ENCODE data around the gene HSPB6. TPM values are rescaled to one million over a fixed set of nuclear protein-coding genes. Genes with fewer than 3 reads are reported as not detected.

Gene HSPB6
- total RNA-seq, 1 donor from 2014 or later, result 0.37 TPM

DNA sequence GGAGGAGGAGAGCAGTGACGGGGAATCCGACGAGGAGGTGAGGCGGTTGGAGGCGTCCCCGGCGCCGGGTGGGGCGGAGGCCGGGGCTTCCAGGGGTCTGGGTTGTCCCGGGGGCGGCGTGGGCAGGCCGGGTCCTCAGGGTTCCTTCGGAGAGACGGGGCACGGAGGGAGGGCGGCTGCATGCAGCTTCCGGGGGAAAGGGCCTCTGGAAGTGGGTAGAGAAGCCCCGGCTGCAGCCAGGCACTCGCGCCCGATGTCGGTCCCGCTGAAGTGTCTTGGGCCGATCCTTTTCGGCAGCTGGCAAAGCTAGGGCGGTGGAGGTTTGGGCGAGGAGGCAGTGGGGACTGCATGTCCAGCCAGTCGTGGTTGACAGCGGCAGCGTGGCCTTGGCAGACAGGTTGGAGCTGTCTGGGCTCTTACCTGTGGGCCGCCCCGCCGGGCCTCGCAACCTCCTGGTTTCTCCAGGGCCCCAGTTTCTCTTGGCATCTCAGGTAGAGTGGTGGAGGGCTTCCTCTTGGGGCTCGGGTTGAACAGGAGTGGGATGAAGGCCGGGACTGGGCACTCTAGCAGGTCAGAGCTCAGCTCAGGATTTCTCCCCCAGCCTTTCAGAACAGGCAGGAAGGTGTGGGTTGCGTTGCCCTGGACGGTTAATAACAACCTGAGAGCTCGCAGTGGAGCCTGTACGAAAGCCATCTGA, 38.3 kb downstream of the HSPB6 start:
- H3K9me3 Mint-ChIP-seq, result no peaks in the 10 kb centered on the region
- TF ChIP-seq, protein P1, sequence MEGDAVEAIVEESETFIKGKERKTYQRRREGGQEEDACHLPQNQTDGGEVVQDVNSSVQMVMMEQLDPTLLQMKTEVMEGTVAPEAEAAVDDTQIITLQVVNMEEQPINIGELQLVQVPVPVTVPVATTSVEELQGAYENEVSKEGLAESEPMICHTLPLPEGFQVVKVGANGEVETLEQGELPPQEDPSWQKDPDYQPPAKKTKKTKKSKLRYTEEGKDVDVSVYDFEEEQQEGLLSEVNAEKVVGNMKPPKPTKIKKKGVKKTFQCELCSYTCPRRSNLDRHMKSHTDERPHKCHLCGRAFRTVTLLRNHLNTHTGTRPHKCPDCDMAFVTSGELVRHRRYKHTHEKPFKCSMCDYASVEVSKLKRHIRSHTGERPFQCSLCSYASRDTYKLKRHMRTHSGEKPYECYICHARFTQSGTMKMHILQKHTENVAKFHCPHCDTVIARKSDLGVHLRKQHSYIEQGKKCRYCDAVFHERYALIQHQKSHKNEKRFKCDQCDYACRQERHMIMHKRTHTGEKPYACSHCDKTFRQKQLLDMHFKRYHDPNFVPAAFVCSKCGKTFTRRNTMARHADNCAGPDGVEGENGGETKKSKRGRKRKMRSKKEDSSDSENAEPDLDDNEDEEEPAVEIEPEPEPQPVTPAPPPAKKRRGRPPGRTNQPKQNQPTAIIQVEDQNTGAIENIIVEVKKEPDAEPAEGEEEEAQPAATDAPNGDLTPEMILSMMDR (conservative IDR thresholded peaks at IDR 0.05), result no peak
- H3K4me3 Mint-ChIP-seq, result peak overlapping the region; percentile 95
- H3K27me3 Mint-ChIP-seq (ENCODE audit: low read depth), result no peaks in the 10 kb centered on the region
- H3K27ac Mint-ChIP-seq (ENCODE audit: unreplicated experiment), result peak overlapping the region; percentile 71
- peak; percentile 29 for DNase-seq (ENCODE audit: low read depth, low spot score)
- peaks cover 34% of the 10 kb centered on the region for H3K4me1 Mint-ChIP-seq
- peaks cover 2% of the 10 kb centered on the region for H3K36me3 Mint-ChIP-seq (ENCODE audit: low read depth)

DNA sequence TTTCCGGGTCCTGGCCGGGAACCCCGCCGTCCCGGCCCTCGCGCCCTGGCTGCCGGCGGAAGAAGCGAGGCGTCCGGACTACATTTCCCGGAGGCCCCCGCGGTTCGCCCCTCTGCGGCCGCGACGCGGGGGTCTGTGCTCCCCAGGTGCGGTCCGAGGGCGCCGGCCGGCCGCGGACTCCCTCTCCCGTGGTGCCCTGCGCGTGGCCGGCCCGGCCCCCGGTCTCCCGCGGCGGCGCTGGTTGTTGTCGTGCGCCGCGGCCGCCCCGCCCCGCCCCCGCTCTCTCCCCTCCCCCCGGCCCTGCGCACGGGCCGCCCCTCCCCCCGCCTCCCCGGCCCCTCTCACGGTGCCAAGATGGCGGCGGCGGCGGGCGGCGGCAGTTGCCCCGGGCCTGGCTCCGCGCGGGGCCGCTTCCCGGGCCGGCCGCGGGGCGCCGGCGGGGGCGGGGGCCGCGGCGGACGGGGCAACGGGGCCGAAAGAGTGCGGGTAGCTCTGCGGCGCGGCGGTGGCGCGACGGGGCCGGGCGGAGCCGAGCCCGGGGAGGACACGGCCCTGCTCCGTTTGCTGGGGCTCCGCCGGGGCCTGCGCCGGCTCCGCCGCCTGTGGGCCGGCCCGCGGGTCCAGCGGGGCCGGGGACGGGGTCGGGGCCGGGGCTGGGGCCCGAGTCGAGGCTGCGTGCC, 39.0 kb downstream of the HSPB6 start, which contains the start of gene KMT2B:
Gene KMT2B, plus strand, starts transcription at position 339 of the 680 bp plus-strand sequence. Its CDS starts 16 bp downstream, at position 355.
- Mint-ChIP-seq H3K27me3 (ENCODE audit: low read depth) (no peaks in the 10 kb centered on the region), H3K4me1 (peaks cover 34% of the 10 kb centered on the region), H3K27ac (ENCODE audit: unreplicated experiment) (peak within 1 kb of the TSS; percentile 97), H3K36me3 (ENCODE audit: low read depth) (peaks cover 2% of the 10 kb centered on the region), H3K4me3 (peak within 1 kb of the TSS; percentile 95), H3K9me3 (no peaks in the 10 kb centered on the region)
- DNase-seq (ENCODE audit: low read depth, low spot score), result peak; percentile 87
- TF ChIP-seq, protein P1 (conservative IDR thresholded peaks at IDR 0.05), result no peak

GRCh38 chr19:35716801-35717664, 39.8 kb downstream of the HSPB6 start:
- Mint-ChIP-seq H3K27ac (ENCODE audit: unreplicated experiment) (peak overlapping the region; percentile 97), H3K36me3 (ENCODE audit: low read depth) (peaks cover 2% of the 10 kb centered on the region), H3K9me3 (no peaks in the 10 kb centered on the region), H3K4me3 (peak overlapping the region; percentile 95), H3K27me3 (ENCODE audit: low read depth) (no peaks in the 10 kb centered on the region), H3K4me1 (peaks cover 34% of the 10 kb centered on the region)
- TF ChIP-seq, protein P1 (conservative IDR thresholded peaks at IDR 0.05), result peak; percentile 93
- DNase-seq (ENCODE audit: low read depth, low spot score), result peak; percentile 92

DNA sequence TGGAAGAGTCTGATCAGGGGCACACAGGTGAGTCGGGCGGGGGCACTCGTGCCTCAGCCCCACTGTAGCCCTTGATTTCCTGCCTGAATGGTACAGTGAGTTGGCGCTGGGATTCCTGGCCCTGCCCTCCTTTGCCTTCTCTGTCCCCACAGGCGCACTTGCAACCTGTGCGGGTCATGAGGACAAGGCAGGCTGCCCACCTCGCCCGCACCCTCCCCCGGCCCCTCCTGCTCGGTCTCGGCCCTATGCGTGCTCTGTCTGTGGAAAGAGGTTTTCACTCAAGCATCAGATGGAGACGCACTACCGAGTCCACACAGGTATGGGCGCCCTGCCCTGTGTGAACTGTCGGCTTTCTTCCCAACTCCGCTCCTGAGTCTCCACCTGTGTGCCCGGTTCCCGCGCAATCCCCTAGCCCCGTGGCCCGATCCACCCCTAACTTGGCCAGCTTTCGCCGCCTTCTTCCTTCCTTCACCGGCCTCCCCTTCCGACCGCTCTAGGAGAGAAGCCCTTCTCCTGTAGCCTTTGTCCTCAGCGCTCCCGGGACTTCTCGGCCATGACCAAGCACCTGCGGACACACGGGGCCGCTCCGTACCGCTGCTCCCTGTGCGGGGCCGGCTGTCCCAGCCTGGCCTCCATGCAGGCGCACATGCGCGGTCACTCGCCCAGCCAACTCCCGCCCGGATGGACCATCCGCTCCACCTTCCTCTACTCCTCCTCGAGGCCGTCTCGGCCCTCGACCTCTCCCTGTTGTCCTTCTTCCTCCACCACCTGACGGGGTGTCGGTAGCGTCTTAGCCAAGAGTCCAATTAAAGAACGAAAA, 40.6 kb downstream of the HSPB6 start:
- TF ChIP-seq, protein P1 (conservative IDR thresholded peaks at IDR 0.05), result no peak
- Mint-ChIP-seq H3K4me3 (peak overlapping the region; percentile 95), H3K27me3 (ENCODE audit: low read depth) (no peaks in the 10 kb centered on the region), H3K36me3 (ENCODE audit: low read depth) (peaks cover 2% of the 10 kb centered on the region), H3K27ac (ENCODE audit: unreplicated experiment) (peak overlapping the region; percentile 97), H3K9me3 (no peaks in the 10 kb centered on the region), H3K4me1 (peaks cover 34% of the 10 kb centered on the region)
- DNase-seq (ENCODE audit: low read depth, low spot score), result no peak
